DND-41 (cell line): ENCODE results near the gene PRR7.

Experiments
- CTCF ChIP-seq: IDR thresholded peaks from 2 replicates; pipeline ENCODE4 v1.5.1; 2012; ENCODE audit warnings: borderline replicate concordance, low read length, moderate library complexity, mild to moderate bottlenecking; ENCODE audit not compliant: poor library complexity, severe bottlenecking; ENCODE audit errors: extremely low read depth
- EZH2 ChIP-seq: IDR thresholded peaks from 3 replicates; pipeline ENCODE4 v1.6.1; 2012; ENCODE audit warnings: borderline replicate concordance, low read depth, mild to moderate bottlenecking, moderate library complexity, low read length, inconsistent platforms; ENCODE audit not compliant: severe bottlenecking

GRCh38 chr5:177445917-177446199, 756 bp upstream of the PRR7 start:
- TF ChIP-seq CTCF (no peak), EZH2 (no peak)
